ENCODE data around the gene ELMO1.
A peak's percentile ranks its signal among the peaks of the same experiment; 100 is the strongest.

The ELMO1 gene

GRCh38 chr7:36889182-36889581 is 559.5 kb downstream of the ELMO1 start:
- no peak for DNase-seq

GRCh38 chr7:36887969-36888368 is 560.7 kb downstream of the ELMO1 start:
- no peak for DNase-seq

GRCh38 chr7:36887233-36887632 is 561.4 kb downstream of the ELMO1 start:
- DNase-seq: no peak

- DNase-seq: no peak
Measured at GRCh38 chr7:36884910-36885309, 563.8 kb downstream of the ELMO1 start.

- DNase-seq: no peak
Measured at GRCh38 chr7:36884351-36884750, 564.3 kb downstream of the ELMO1 start.

GRCh38 chr7:36881233-36881874 is 567.3 kb downstream of the ELMO1 start:
- no peak for DNase-seq

GRCh38 chr7:36880108-36880507 is 568.6 kb downstream of the ELMO1 start:
- no peak for DNase-seq

GRCh38 chr7:36879021-36879420 is 569.6 kb downstream of the ELMO1 start:
- DNase-seq: no peak

- no peak for DNase-seq
Measured at GRCh38 chr7:36878288-36878687, 570.4 kb downstream of the ELMO1 start.

- DNase-seq: no peak
Measured at GRCh38 chr7:36875794-36876193, 572.9 kb downstream of the ELMO1 start.

- DNase-seq: no peak
Measured at GRCh38 chr7:36874041-36874440, 574.6 kb downstream of the ELMO1 start.

- DNase-seq: peak; percentile 24
Measured at GRCh38 chr7:36871863-36872262, 576.8 kb downstream of the ELMO1 start.

GRCh38 chr7:36871355-36871738 is 577.3 kb downstream of the ELMO1 start:
- no peak for DNase-seq

GRCh38 chr7:36870625-36871354 is 577.9 kb downstream of the ELMO1 start:
- DNase-seq: no peak

GRCh38 chr7:36868727-36869411 is 579.8 kb downstream of the ELMO1 start:
- DNase-seq: no peak

GRCh38 chr7:36865019-36865418 is 583.6 kb downstream of the ELMO1 start:
- DNase-seq: peak; percentile 23

- DNase-seq: peak; percentile 48
Measured at GRCh38 chr7:36863901-36864701, 584.6 kb downstream of the ELMO1 start.

GRCh38 chr7:36862771-36863261 is 585.8 kb downstream of the ELMO1 start:
- DNase-seq: no peak

- no peak for DNase-seq
Measured at GRCh38 chr7:36861656-36862055, 587.0 kb downstream of the ELMO1 start.

GRCh38 chr7:36860681-36861080 is 588.0 kb downstream of the ELMO1 start:
- DNase-seq: no peak

- no peak for DNase-seq
Measured at GRCh38 chr7:36855330-36855729, 593.3 kb downstream of the ELMO1 start.

GRCh38 chr7:36854652-36855051 is 594.0 kb downstream of the ELMO1 start:
- DNase-seq: no peak

- DNase-seq: no peak
Measured at GRCh38 chr7:36852931-36853330, 595.7 kb downstream of the ELMO1 start.
